ENCODE results near the gene OR2A5. TPM values are rescaled to one million over a fixed set of nuclear protein-coding genes. Genes with fewer than 3 reads are reported as not detected.

Gene OR2A5
- total and polyA plus RNA-seq, 9 of the 15 experiments (the other 6 are each of a cell fraction or from before 2014, with no cell fraction given) = not detected

- no peak for TF ChIP-seq REST (IDR thresholded peaks at IDR 0.05; ENCODE audit: borderline replicate concordance)
- TF ChIP-seq REST (CRISPR knock-in tag; IDR thresholded peaks at IDR 0.05; ENCODE audit: low read depth) = no peak
- no peak for TF ChIP-seq POLR3A (IDR thresholded peaks at IDR 0.05; ENCODE audit: borderline replicate concordance, extremely low read depth, insufficient read depth, insufficient read length)
- no peak for TF ChIP-seq ZNF282 (CRISPR knock-in tag; IDR thresholded peaks at IDR 0.05)
These were observed 56.5 kb downstream of the OR2A5 start (continued) for GRCh38 chr7:144105211-144105610.

Small RNAs within 50 kb of the gene (small RNA-seq; reads per million reads assigned to genes)
- gene OR2A41P = not detected

Other genes with a start within 250 kb of the OR2A5 start
Only the 7 nearest of the 13 such genes appear.
- gene OR2F2, start 113.7 kb upstream of the OR2A5 start, total RNA-seq (2014; rRNA removed) = not detected in 2 replicates
- gene OR2F2, start 113.7 kb upstream of the OR2A5 start, total RNA-seq (2014; rRNA removed; fragmentation: Illumina TruSeq; extraction: Trizol) = not detected in 2 replicates
- not detected in 2 replicates for gene OR2F2, start 113.7 kb upstream of the OR2A5 start, total RNA-seq (2015; rRNA removed; fragmentation: Illumina TruSeq; extraction: Trizol)
- gene OR2F2, start 113.7 kb upstream of the OR2A5 start, total RNA-seq (2021) = not detected in 2 replicates
- gene OR2F2, start 113.7 kb upstream of the OR2A5 start, polyA plus RNA-seq (2011; rRNA removed) = not detected in 2 replicates
- not detected in 2 replicates for gene OR2F2, start 113.7 kb upstream of the OR2A5 start, polyA plus RNA-seq (2014; fragmentation: Illumina TruSeq; extraction: Trizol)
- not detected for gene OR2F2, start 113.7 kb upstream of the OR2A5 start, polyA plus RNA-seq (2014; fragmentation: Nextera tagmentation; extraction: Ambion mirVana)
- gene OR2F2, start 113.7 kb upstream of the OR2A5 start, polyA plus RNA-seq (2014; rRNA removed) = not detected in 2 replicates
- gene OR2F1, start 94.1 kb upstream of the OR2A5 start, total RNA-seq (2014; rRNA removed) = not detected in 2 replicates
- gene OR2F1, start 94.1 kb upstream of the OR2A5 start, total RNA-seq (2014; rRNA removed; fragmentation: Illumina TruSeq; extraction: Trizol) = not detected in 2 replicates
- not detected in 2 replicates for gene OR2F1, start 94.1 kb upstream of the OR2A5 start, total RNA-seq (2015; rRNA removed; fragmentation: Illumina TruSeq; extraction: Trizol)
- not detected in 2 replicates for gene OR2F1, start 94.1 kb upstream of the OR2A5 start, total RNA-seq (2021)
- gene OR2F1, start 94.1 kb upstream of the OR2A5 start, polyA plus RNA-seq (2011; rRNA removed) = not detected in 2 replicates
- not detected in 2 replicates for gene OR2F1, start 94.1 kb upstream of the OR2A5 start, polyA plus RNA-seq (2014; fragmentation: Illumina TruSeq; extraction: Trizol)
- gene OR2F1, start 94.1 kb upstream of the OR2A5 start, polyA plus RNA-seq (2014; fragmentation: Nextera tagmentation; extraction: Ambion mirVana) = not detected
- not detected in 2 replicates for gene OR2F1, start 94.1 kb upstream of the OR2A5 start, polyA plus RNA-seq (2014; rRNA removed)
- gene OR6B1, start 48.6 kb upstream of the OR2A5 start, total RNA-seq (2014; rRNA removed) = not detected in 2 replicates
- not detected in 2 replicates for gene OR6B1, start 48.6 kb upstream of the OR2A5 start, total RNA-seq (2014; rRNA removed; fragmentation: Illumina TruSeq; extraction: Trizol)
- not detected in 2 replicates for gene OR6B1, start 48.6 kb upstream of the OR2A5 start, total RNA-seq (2015; rRNA removed; fragmentation: Illumina TruSeq; extraction: Trizol)
- not detected in 2 replicates for gene OR6B1, start 48.6 kb upstream of the OR2A5 start, total RNA-seq (2021)
- not detected in 2 replicates for gene OR6B1, start 48.6 kb upstream of the OR2A5 start, polyA plus RNA-seq (2011; rRNA removed)
- gene OR6B1, start 48.6 kb upstream of the OR2A5 start, polyA plus RNA-seq (2014; fragmentation: Illumina TruSeq; extraction: Trizol) = not detected in 2 replicates
- not detected for gene OR6B1, start 48.6 kb upstream of the OR2A5 start, polyA plus RNA-seq (2014; fragmentation: Nextera tagmentation; extraction: Ambion mirVana)
- gene OR6B1, start 48.6 kb upstream of the OR2A5 start, polyA plus RNA-seq (2014; rRNA removed) = not detected in 2 replicates
- not detected in 2 replicates for gene OR2A25, start 20.9 kb downstream of the OR2A5 start, total RNA-seq (2014; rRNA removed)
- gene OR2A25, start 20.9 kb downstream of the OR2A5 start, total RNA-seq (2014; rRNA removed; fragmentation: Illumina TruSeq; extraction: Trizol) = not detected in 2 replicates
- not detected in 2 replicates for gene OR2A25, start 20.9 kb downstream of the OR2A5 start, total RNA-seq (2015; rRNA removed; fragmentation: Illumina TruSeq; extraction: Trizol)
- not detected in 2 replicates for gene OR2A25, start 20.9 kb downstream of the OR2A5 start, total RNA-seq (2021)
- not detected in 2 replicates for gene OR2A25, start 20.9 kb downstream of the OR2A5 start, polyA plus RNA-seq (2011; rRNA removed)
- not detected in 2 replicates for gene OR2A25, start 20.9 kb downstream of the OR2A5 start, polyA plus RNA-seq (2014; fragmentation: Illumina TruSeq; extraction: Trizol)
- gene OR2A25, start 20.9 kb downstream of the OR2A5 start, polyA plus RNA-seq (2014; fragmentation: Nextera tagmentation; extraction: Ambion mirVana) = not detected
- gene OR2A25, start 20.9 kb downstream of the OR2A5 start, polyA plus RNA-seq (2014; rRNA removed) = not detected in 2 replicates
- gene OR2A12, start 37.3 kb downstream of the OR2A5 start, total RNA-seq (2014; rRNA removed) = not detected in 2 replicates
- gene OR2A12, start 37.3 kb downstream of the OR2A5 start, total RNA-seq (2014; rRNA removed; fragmentation: Illumina TruSeq; extraction: Trizol) = not detected in 2 replicates
- gene OR2A12, start 37.3 kb downstream of the OR2A5 start, total RNA-seq (2015; rRNA removed; fragmentation: Illumina TruSeq; extraction: Trizol) = not detected in 2 replicates
- gene OR2A12, start 37.3 kb downstream of the OR2A5 start, total RNA-seq (2021) = not detected in 2 replicates
- gene OR2A12, start 37.3 kb downstream of the OR2A5 start, polyA plus RNA-seq (2011; rRNA removed) = not detected in 2 replicates
- gene OR2A12, start 37.3 kb downstream of the OR2A5 start, polyA plus RNA-seq (2014; fragmentation: Illumina TruSeq; extraction: Trizol) = not detected in 2 replicates
- gene OR2A12, start 37.3 kb downstream of the OR2A5 start, polyA plus RNA-seq (2014; fragmentation: Nextera tagmentation; extraction: Ambion mirVana) = not detected
- gene OR2A12, start 37.3 kb downstream of the OR2A5 start, polyA plus RNA-seq (2014; rRNA removed) = not detected in 2 replicates
- gene OR2A2, start 60.6 kb downstream of the OR2A5 start, total RNA-seq (2014; rRNA removed) = not detected in 2 replicates
- not detected in 2 replicates for gene OR2A2, start 60.6 kb downstream of the OR2A5 start, total RNA-seq (2014; rRNA removed; fragmentation: Illumina TruSeq; extraction: Trizol)
- not detected in 2 replicates for gene OR2A2, start 60.6 kb downstream of the OR2A5 start, total RNA-seq (2015; rRNA removed; fragmentation: Illumina TruSeq; extraction: Trizol)
- gene OR2A2, start 60.6 kb downstream of the OR2A5 start, total RNA-seq (2021) = not detected in 2 replicates
- gene OR2A2, start 60.6 kb downstream of the OR2A5 start, polyA plus RNA-seq (2011; rRNA removed) = not detected in 2 replicates
- not detected in 2 replicates for gene OR2A2, start 60.6 kb downstream of the OR2A5 start, polyA plus RNA-seq (2014; fragmentation: Illumina TruSeq; extraction: Trizol)
- gene OR2A2, start 60.6 kb downstream of the OR2A5 start, polyA plus RNA-seq (2014; fragmentation: Nextera tagmentation; extraction: Ambion mirVana) = not detected
- not detected in 2 replicates for gene OR2A2, start 60.6 kb downstream of the OR2A5 start, polyA plus RNA-seq (2014; rRNA removed)
- gene OR2A14, start 74.2 kb downstream of the OR2A5 start, total RNA-seq (2014; rRNA removed) = not detected in 2 replicates
- not detected in 2 replicates for gene OR2A14, start 74.2 kb downstream of the OR2A5 start, total RNA-seq (2014; rRNA removed; fragmentation: Illumina TruSeq; extraction: Trizol)
- gene OR2A14, start 74.2 kb downstream of the OR2A5 start, total RNA-seq (2015; rRNA removed; fragmentation: Illumina TruSeq; extraction: Trizol) = not detected in 2 replicates
- gene OR2A14, start 74.2 kb downstream of the OR2A5 start, total RNA-seq (2021) = not detected in 2 replicates
- not detected in 2 replicates for gene OR2A14, start 74.2 kb downstream of the OR2A5 start, polyA plus RNA-seq (2011; rRNA removed)
- not detected in 2 replicates for gene OR2A14, start 74.2 kb downstream of the OR2A5 start, polyA plus RNA-seq (2014; fragmentation: Illumina TruSeq; extraction: Trizol)
- gene OR2A14, start 74.2 kb downstream of the OR2A5 start, polyA plus RNA-seq (2014; fragmentation: Nextera tagmentation; extraction: Ambion mirVana) = not detected
- gene OR2A14, start 74.2 kb downstream of the OR2A5 start, polyA plus RNA-seq (2014; rRNA removed) = not detected in 2 replicates

Measured in K562 (cell line).